NCI-H2107 treated with DMSO at 0.1 percent for 48 hours (cell line): ENCODE measurements around the gene PARD3.

ENCODE experiments used
- DNase-seq: peaks from one replicate; lab custom pipeline; 2025; ENCODE audit not compliant: unreplicated experiment; lab: John Stamatoyannopoulos, UW

PARD3 gene

DNA sequence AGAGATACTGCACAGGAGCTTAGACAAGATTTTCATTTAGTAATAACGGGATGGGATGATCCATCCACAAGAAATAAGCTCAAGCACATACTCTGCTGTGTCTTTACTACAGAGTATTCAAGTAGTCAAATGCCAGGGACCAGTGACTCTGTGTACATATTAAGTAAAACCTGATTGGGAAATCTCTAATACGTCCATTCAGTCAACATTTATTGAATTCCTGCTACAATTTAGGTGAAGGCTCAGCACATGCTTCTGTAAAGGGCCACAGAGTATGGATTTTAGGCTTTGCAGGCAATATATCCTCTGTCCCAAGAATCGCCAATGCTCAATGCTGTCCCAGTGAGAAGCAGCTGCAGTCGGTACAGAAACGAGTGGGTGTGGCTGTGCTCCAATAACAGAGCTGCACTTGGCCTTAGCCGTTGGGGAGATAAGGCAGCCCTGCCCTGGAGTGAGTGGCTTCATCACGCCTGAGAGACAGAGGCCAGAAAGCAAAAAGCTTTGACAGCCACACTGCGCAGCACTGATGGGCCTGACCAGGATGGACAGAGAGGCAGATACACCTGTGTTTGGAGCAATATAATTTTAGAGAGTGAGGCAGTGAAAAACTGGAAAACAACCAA lies 186.8 kb downstream of the PARD3 start:
- DNase-seq, result no peak

DNA sequence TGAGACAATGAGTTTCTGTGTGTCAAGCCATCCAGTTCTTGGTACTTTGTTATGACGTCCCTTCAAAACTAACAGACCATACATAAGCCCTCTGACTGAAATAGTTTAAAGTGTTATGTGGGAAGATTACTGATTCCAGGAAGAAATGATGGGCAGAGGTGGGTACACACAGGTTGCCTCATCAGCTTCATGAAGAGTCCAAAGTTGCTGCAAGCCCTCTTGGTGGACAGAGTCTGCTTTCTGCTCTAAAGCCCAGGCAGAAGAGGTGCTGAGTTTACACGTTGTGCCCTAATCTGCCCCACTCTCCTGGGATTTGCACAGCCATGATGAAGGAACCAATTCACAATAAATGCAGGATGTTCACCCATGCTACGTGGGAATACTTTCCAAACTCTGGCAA lies 187.4 kb downstream of the PARD3 start:
- no peak for DNase-seq

DNA sequence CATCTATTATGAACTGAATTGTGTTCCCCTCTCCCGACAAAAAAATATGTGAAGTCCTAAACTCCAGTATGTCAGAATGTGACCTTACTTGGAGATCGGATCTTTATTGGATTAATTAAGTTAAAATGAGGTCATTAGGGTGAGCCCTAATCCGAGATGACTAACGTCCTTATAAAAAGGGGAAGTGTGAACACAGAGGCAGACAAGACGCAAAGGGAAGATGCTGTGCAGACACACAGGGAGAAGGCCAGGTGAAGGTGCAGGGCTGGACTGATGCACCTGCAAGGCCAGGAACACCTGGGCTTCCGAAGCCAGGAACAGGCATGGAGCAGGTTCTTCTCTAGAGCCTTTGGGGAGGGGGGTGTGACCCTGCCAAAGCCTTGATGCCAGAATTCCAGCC lies 187.8 kb downstream of the PARD3 start:
- no peak for DNase-seq

DNA sequence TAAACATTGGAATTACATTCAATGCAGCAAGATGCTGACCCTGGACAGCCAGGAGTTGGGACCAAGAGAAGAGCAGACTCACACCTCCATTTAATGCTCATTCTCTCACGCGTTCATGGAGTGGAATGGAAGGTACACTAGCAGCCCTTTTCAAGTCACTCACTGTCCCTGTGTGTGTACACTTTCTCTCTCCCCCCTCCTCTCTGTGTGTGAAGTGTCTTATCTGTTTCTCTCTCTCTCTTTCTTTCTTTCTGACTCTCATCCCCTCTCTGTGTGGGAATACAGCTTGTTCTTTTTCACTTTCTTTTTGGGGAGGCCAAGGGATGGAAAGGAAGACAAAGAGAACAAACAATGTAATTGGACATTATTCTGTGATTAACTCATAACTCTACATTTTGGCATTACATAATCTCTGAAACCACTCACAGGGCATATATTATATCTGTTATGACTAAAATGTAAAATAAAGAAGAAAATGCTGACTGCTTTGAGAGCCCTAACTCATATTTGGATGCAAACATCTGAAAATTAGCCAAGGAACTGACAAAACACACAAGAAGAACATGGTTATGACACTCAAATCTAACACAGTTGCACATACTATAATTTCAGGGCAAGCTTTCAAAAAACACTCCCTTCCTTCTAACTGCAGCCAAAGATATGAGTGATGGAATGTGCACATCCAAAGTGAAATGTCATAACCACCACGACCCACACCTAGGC lies 188.8 kb downstream of the PARD3 start:
- DNase-seq, result no peak

DNA sequence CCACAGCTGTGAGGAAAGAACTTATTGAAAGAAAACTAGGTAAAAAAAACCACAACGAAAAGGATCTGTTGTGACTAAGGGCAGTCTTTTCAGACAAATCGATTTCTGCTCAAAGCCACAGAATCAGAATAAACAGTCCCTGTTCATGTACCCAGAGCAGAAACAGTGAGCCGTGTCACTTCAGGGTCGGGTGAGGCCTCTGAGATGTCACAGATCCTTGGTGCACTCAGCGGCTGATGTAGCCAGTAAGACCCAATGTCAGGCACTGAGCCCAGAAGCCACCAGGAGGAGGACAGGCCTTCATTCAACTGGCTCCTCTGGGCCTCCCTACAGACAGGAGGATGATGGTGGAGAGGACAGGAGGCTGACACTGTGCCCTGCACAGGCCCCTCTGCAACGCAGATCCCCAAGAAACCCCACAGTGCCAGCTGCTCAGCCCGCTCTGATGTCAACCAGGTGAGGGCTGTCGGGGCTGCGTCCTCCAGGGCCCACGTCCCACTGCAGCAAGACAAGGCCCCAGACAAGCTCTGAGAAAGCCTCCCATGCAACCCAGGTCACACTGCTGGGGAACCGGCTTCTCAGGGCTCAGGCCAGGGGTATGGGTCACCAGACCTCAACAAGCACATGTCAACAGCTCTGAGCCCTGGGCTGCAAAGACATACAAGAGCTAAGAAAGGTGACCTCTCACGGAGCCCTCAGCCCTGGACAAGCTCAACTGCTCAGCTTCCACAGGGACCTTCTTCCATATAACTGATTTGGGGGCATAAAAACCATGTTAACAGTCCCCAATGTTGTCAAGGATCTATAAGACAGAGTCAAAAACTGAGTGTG lies 190.6 kb downstream of the PARD3 start:
- DNase-seq, result no peak

DNA sequence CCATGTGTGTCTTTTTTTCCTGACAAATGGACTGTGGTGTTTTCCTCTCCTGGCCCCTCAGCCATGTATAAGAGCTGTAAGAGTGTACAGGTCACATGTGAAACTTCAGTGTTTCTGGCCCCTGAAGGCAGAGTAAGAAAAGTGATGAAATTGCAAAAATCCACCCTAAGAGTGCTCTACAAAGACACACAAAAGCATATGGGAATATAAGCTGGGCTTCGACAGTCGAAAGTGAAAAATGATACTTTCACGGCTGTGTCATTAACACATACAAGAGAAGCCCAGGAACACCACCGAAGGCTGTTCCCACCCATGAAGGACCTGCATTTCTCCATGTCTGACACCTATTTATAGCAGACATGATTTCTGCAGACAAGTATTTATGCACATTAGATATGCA lies 192.2 kb downstream of the PARD3 start:
- no peak for DNase-seq

DNA sequence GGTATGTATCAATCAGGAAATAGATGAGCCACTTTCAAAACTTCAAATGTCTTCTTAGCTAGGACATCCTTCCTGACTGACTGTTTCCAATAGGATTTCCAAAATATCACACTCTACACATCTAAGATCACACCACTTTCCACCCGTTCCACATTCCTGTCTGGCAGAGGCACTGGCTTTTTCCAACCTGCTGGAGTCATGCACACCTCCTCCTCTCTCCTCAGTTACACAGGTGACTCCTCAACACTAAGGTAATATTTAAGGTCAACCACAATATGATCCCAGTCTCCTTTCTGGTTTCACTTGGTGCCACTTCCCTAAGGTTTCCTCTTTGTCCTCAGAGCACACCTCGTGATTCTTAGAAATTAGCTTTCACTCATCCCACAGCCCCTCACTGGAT lies 196.5 kb downstream of the PARD3 start:
- DNase-seq, result no peak

DNA sequence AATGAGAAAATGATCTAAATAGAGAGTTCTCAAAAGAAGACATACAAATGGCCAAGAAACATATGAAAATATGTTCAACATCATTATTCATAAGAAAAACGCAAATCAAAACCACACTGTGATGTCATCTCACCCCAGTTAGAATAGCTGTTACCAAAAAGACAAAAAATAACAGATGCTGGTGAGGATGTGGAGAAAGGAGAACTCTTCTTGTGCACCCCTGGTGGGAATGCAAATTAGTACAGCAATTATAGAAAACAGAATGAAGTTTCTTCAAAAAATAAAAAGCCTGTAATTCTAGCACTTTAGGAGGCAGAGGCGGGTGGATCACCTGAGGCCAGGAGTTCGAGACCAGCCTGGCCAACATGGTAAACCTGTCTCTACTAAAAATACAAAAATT lies 199.3 kb downstream of the PARD3 start:
- no peak for DNase-seq

DNA sequence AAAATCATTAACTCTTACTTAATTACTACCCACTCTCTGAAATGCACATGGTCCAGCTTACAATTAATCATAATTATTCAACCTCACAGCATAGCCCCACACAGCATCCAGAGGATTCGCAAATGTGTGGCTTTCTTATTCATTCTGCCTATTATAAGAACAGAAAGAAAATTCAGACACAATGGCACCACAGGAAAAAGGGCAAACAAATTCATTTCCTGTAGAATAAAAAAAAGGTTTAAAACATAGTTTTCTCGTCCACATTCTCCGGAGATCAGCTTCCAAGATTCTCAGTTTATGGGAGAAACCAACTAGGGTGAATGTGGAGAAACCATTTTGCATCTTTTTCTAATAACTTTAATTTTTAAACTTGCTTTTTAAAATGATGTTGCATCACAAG lies 201.6 kb downstream of the PARD3 start:
- DNase-seq, result no peak

DNA sequence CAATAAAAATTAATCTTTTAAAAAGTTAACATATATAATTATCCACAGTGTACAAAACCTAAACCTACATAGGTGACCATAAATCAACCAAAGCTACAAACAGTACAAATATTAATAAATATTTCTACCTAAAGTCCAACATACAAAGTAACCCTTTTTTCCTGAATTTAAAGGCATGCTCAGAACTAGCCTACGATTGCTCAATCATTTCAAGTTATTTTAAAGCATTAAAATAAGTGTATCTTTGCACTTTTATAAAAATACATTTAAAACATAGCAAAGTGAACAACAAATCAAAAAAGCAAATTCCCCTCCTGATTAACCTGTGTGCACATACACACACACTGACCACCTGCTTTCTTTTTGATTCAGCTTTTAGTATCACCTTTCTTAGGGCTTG lies 202.2 kb downstream of the PARD3 start:
- DNase-seq, result no peak

DNA sequence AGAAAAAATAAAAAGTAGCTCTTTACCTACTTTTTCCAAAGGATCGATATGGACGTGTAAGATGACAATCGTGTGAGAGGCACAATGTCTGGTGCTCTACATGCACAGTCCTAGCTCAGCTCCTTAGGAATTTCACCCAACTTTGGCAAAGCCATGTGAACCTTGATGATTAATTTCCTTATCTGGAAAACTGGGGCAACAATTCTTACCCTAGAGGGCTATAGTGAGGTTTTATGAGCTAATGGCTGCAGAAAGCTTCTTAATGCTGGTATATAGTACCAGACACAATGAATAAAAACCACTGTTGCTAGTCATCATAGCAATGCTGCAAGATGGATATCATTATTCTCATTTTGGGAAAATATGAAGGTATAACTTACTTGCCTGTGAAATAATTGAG lies 202.7 kb downstream of the PARD3 start:
- no peak for DNase-seq

DNA sequence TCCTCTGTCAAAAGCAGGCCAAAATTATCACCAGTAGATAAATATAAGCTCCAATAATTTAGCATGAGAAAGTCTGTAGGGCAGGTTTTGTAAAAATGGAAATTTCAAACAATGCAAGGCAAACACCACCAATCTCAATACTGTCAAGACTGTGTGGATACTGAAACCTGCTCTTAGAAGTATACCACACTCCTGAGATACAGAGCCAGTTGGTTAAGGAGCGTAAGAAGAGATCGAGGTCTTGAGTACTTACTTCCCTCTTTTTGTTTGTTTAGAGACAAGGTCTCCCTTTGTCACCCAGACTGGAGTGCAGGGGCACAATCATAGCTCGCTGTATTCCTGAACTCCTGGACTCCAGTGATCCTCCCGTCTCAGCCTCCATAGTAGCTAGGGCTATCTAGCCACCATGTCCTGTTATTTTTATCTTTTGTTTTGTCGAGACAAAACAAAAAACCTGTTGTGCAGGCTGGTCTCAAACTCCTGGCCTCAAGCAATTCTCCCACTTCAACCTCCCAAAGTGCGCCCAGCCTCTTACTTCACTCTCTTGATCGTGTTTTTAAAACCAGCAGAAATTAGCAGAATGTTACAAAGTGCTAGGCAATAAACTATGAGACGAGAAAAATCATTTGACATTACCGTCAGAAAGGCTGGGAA lies 205.7 kb downstream of the PARD3 start:
- no peak for DNase-seq

DNA sequence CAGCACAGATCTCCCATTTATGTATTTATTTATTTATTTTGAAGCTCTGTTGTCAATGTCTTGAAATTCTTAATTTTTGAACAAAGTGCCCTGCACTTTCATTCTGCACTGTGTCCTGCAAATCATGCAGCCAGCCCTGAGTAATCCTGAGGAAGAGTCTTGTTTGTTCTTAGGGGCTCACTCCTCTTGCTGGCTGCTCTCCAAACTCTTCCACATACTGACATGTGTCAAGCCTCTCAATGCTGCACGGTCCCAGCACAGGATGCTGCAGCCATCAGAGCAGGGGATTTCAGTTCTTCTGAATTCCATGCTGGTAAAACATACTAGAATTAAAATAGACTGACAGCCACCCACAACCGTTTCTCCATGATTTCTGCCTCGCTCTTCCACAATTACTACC lies 207.2 kb downstream of the PARD3 start:
- DNase-seq, result no peak

DNA sequence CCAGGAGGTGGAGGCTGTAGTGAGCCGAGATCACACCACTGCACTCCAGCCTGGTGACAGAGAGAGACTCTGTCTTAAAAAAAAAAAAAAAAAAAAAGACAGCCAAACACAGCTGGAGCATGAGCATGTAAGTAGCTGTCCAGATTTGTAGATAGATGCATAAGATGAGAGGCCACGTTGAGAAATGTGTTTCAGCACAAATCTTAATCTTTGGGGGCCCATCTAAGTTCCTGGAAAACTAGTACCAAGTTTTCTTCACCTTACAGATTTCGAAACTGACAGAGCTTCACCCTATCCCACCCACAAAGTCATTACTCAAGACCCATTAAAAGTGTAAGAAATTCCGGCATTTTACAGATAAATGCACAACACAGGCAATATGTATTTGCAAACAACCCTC lies 208.2 kb downstream of the PARD3 start:
- DNase-seq, result no peak

DNA sequence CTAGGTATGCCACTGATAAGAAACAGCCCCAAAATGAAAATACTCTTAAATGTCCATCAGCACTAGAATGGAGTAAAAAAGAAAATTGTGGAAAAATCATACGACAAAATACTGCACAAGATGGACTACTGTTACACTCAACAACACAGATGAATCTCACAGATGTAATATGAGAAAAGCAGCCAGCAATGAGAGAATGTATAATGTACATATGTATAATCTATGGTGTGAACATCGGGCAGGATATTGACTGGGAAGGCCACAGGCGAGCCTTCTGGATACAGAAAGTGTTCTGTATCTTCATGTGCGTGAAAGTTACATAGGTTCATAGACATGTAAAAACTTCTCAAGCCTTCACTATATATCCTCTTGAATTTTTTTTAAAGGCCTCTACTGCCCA lies 212.6 kb downstream of the PARD3 start:
- DNase-seq, result no peak

DNA sequence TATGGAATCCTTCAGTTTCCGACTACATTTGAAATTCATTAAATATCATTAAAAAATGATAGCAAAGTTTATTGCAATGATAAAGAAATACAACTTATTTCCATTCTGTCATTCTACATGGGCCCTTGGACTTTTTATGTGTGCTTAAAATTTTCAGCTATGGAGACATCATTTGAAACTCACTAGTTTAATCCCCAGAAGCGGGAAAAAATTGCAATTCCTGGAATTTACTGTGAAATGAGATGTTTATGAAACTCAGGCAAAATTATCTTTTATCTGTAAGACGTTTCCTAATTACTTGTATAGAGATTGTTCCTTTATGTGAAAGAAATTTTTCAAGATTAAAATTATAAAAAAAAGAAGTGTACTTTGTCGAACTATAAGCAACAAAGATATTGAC lies 213.4 kb downstream of the PARD3 start:
- no peak for DNase-seq

DNA sequence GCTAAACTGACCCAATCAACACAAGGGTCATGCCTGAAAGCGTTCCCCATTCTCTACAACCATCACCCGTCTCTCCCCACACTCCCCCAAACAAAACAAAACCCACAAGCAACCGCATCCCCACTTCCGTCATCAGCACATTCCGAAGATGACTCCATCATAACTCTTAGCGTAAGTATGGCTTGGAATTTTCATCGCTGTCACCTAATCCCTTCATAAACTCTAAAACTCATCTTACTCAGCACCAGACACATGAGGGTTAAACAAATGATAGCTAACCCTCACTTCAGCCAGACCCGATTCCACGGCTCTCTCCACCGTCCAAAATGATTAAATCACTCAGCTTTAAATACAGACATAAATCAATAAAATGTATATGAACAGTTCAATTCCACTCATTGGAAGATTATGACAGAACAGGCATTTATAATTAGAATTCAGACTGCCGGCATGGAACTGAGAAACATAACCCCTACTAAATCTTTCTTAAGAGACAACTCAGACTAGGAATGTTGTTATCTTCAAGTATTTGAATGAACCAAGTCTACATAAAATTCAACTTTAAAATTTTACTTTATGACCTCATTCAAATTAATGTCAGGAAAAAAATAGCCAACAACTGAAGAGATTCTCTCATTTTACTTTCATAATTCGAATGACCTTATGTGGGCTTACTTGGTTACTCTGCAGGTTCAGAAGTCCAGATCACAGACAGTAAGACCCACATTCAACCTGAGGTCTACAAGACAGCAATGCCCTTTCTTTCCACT lies 215.9 kb downstream of the PARD3 start:
- no peak for DNase-seq

DNA sequence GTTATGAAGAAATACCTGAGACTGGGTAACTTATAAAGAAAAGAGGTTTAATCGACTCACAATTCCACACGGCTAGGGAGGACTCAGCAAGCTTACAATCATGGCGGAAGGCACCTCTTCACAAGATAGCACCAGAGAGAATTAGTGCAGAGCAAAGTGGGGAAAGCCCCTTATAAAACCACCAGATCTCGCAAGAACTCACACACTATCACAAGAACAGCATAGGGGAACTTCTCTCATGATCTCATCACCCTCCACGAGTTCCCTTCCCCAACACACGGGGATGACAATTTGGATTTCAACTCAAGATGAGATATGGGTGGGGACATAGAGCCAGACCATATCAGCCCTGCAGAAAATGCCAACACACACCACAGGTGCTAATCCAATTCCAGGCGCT lies 218.7 kb downstream of the PARD3 start:
- DNase-seq, result no peak

DNA sequence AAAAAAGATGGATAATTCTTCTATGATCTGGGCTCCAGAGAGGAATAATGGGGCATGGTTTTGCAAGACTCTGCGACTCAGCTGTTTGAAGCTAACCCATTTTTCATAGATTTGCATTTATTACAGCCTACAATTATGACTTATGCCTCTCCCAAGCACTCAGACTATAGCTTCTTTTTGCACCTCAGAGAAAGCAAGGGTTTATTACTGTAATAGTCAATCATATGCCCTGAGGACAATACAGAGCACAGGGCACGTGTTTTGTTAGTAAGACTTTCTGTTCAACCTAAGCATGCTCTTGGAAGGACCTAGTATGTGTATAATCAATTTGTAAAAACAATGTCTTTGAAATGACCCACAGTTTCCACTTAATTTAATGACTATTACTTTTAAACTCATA lies 221.2 kb downstream of the PARD3 start:
- DNase-seq, result no peak

DNA sequence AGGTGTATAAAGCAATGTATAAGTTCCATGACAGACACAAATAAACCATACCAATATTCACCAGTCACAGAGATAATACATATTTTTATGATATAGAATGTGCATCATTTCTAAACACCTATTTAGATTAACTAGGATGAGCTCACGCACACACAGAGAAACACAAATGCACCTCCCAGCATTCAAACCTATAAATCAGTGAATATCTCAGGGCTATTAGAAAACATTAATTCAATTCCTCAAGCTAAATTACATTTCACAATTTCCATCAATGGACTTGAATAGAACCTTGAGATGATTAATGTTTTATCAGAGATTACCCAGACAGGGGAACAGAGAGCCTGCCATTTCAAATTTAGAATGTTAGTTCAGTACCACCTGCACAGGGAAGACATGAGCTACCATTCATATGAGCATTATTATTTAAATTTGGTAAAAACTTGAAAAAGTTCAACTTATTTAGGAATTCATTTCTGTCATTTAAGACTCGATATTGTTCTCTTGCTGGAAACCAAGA lies 221.7 kb downstream of the PARD3 start:
- DNase-seq, result no peak

DNA sequence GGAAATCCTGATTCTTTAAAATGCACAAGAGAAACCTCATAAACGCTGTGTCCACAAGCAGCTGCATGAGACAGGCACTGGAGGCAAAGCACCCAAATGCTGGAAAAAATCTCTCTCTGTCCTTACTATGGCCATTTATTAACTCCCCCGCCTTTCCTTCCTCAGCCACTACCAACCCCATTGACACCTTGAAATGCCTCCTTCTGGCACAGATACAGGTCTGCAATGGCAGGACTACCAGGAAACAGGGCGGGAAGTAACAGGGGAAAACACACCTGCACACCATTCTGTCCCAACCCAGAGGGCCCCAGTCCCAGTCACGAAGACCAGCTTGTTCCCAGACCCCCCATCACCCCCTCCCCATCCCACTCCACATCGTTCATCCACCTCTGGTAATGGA lies 224.3 kb downstream of the PARD3 start:
- DNase-seq, result no peak
